ENCODE results near the gene UQCR10.
A peak's percentile ranks its signal among the peaks of the same experiment; 100 is the strongest.

UQCR10 gene

GRCh38 chr22:29798318-29798717 is 31.1 kb downstream of the UQCR10 start:
- DNase-seq (ENCODE audit: low read depth), result peak; percentile 42
- no peak for TF ChIP-seq CTCF (conservative IDR thresholded peaks at IDR 0.05; ENCODE audit: control insufficient read depth, insufficient read depth, low read depth, low read length)
- H3K4me3 ChIP-seq (ENCODE audit: control insufficient read depth, low read depth, low read length), result no peak overlapping the region

- DNase-seq (ENCODE audit: low read depth), result no peak
- TF ChIP-seq CTCF (conservative IDR thresholded peaks at IDR 0.05; ENCODE audit: control insufficient read depth, insufficient read depth, low read depth, low read length), result no peak
- no peak overlapping the region for H3K4me3 ChIP-seq (ENCODE audit: control insufficient read depth, low read depth, low read length)
These were observed 31.6 kb downstream of the UQCR10 start for GRCh38 chr22:29798801-29799200.

GRCh38 chr22:29799217-29799680 is 32.1 kb downstream of the UQCR10 start:
- DNase-seq (ENCODE audit: low read depth), result peak; percentile 95
- TF ChIP-seq CTCF (conservative IDR thresholded peaks at IDR 0.05; ENCODE audit: control insufficient read depth, insufficient read depth, low read depth, low read length), result no peak

GRCh38 chr22:29801153-29801552 is 34.0 kb downstream of the UQCR10 start:
- no peak for TF ChIP-seq CTCF (conservative IDR thresholded peaks at IDR 0.05; ENCODE audit: control insufficient read depth, insufficient read depth, low read depth, low read length)
- DNase-seq (ENCODE audit: low read depth), result no peak
- H3K4me3 ChIP-seq (ENCODE audit: control insufficient read depth, low read depth, low read length), result no peak overlapping the region

More at GRCh38 chr22:29799217-29799680, 32.1 kb downstream of the UQCR10 start:
- H3K4me3 ChIP-seq (ENCODE audit: control insufficient read depth, low read depth, low read length), result no peak overlapping the region

GRCh38 chr22:29801796-29802195 is 34.6 kb downstream of the UQCR10 start:
- TF ChIP-seq CTCF (conservative IDR thresholded peaks at IDR 0.05; ENCODE audit: control insufficient read depth, insufficient read depth, low read depth, low read length), result no peak
- H3K4me3 ChIP-seq (ENCODE audit: control insufficient read depth, low read depth, low read length), result no peak overlapping the region
- DNase-seq (ENCODE audit: low read depth), result no peak

GRCh38 chr22:29803190-29803589 is 36.0 kb downstream of the UQCR10 start:
- no peak for DNase-seq (ENCODE audit: low read depth)
- TF ChIP-seq CTCF (conservative IDR thresholded peaks at IDR 0.05; ENCODE audit: control insufficient read depth, insufficient read depth, low read depth, low read length), result no peak
- no peak overlapping the region for H3K4me3 ChIP-seq (ENCODE audit: control insufficient read depth, low read depth, low read length)

- DNase-seq (ENCODE audit: low read depth), result no peak
- no peak for TF ChIP-seq CTCF (conservative IDR thresholded peaks at IDR 0.05; ENCODE audit: control insufficient read depth, insufficient read depth, low read depth, low read length)
- no peak overlapping the region for H3K4me3 ChIP-seq (ENCODE audit: control insufficient read depth, low read depth, low read length)
These were observed 37.8 kb downstream of the UQCR10 start for GRCh38 chr22:29804985-29805384.
